IPS-NIHi7 (cell line): ENCODE results near the gene PEX14.

ENCODE experiments used
- DNase-seq: peaks from one replicate; pipeline ENCODE4 v3.0.0; 2012; ENCODE audit warnings: mixed read lengths; ENCODE audit errors: extremely low spot score

Gene PEX14

GRCh38 chr1:10540277-10541005 is 65.7 kb downstream of the PEX14 start:
- DNase-seq: no peak

- no peak for DNase-seq
Observed at GRCh38 chr1:10541286-10541685, 66.5 kb downstream of the PEX14 start.

- no peak for DNase-seq
Observed at GRCh38 chr1:10544239-10544638, 69.5 kb downstream of the PEX14 start.

DNA sequence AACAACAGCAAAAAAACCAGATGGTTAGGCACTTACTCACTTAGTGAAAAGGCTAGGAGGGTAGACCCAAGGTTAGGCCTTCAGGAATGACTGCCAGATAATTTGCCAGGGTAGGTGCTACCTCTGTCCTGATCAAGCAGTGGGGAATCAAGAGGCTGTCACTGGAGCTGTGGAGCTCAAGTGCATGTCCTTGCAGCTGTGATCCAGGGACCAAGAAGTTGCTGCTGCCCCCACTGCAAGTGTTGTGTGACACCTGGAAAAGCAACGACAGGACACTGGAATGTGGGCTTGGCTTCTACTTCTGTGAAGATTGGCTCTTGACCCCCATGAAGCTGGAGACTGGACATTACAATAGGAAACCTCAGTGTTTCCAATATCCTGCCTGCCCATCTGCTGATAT is 72.1 kb downstream of the PEX14 start:
- DNase-seq: no peak

DNA sequence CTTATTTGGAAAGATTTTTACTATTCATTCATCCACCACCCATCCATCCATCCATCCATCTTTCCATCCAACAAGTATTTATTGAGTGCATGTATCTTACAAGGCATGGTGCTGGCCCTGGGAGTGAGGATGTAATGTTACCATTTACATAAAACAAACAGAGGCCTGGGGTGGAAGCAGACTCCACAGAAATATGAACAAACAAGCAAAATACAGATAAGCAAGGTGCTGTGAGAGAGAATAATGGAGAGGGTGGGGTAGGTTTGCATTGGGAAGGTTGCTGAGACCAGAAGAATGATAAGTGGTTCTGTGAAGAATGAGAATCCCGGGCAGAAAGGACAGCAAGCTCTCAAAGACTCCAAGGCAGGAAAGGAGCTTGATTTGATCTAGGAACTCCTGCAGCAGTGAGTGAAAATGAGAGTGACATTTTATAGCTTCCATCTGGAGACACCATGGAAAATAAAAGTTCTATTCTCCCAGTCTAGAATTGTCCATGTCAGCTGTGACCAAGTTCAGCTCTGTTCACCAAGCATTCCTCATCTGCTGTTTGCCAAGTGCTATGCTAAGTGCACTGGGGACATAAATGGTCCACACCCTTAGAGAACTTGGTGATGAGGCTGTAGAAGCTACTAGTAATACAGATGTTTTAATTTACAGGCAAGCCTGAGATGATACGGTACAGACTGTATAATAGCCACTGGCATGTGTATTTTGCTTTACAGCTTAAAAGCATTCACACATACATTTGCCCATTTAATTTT is 75.3 kb downstream of the PEX14 start:
- no peak for DNase-seq

DNA sequence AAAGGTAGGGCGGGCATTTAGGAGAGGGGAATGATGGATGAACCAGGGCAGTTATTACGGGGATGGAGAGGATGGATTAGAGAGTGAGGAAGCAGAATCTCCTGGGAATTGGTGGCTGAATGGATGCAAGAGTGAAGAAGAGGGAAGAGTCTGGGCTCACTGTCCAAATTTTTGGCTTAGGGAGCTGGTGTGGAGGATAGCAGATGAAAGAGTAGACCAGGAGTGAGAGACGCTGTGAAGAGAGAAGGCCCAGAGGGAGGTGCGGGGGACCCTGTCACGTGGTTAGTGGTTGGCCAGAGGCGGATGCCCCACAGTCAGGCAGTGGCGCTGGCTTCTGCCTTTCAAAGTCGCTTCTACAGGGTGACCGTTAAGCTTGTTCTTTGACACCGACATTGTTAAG is 78.4 kb downstream of the PEX14 start:
- no peak for DNase-seq

DNA sequence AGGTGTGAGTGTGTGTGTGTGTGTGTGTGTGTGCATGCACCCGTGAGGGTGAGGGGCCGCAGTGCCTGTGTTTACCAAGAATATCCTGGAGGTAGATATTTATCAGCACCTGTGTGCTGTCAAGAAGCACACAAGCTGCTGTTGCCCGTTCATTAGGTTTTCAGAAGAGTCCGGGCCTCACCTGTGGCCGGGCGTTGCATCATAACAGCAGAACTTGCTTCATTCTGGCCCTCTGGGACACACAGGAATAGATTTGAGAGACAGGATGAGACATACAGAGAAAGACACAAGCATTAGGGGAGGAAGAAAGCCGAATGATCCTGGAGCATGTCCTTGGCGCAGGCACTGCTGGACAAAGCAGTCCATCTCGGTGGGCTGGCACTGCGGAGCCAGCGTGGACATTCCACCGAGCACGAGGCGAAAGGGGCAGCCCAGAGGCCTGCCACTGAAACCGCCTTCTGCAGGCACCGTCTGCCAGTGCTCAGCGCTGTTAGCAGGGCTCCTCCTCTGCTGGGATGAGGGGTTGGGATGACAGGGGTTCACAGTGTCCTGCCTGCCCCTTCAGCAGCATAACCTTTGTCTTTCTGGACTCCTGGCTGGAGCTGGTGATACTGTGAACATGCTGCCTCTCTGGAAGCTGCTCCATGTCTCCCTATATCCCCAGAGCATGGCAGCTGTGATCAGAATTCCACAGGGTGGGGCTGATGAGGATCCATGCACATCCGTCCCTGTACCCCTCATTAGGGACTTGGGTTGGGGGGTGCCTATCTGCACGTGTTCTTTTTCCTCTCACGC is 81.1 kb downstream of the PEX14 start:
- DNase-seq: no peak

DNA sequence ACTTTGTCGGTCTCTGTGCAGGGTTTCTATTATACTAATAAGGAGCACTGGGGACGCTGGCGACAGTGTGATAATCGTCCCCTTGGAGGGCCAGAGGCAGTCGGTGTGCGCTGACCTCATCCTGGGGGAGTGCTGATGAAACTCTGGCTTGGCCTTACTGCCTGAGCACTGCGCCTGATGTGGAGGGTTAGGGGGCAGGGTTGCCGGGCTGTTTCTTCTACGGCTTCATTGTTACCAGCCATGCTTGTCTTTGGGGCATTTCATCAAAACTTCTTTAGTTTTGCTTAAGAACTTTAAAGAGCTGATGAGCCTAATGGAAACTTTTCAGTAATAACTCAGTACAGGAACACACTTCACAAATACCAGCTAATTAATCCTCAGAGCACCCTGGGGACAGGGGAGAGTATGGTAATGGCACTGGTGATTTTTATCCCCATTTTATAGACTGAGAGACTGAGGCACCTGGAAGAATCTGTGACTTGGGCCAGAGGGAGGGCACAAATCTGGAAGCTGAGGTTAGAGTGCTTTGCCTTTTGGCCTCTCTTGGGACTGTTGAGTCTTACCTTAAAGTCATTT is 81.8 kb downstream of the PEX14 start:
- DNase-seq: no peak

DNA sequence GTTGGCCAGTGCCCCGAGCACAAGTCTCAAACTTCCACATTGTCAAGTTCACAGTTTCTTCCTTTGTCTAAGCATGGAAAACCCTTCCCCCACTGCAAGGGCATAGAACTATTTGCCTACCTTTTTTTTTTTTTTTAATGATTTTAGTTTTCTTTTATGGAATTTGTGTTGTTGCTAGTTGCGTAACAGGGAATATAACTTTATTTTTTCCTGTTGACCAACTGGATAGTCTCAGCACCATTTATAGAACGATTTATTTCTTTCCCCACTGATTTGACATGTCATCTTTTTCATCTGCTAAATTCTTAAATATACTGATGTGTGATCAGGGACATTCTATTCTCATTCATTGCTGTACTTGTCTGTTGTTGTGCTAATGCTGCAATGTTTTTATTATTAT is 83.0 kb downstream of the PEX14 start:
- no peak for DNase-seq

DNA sequence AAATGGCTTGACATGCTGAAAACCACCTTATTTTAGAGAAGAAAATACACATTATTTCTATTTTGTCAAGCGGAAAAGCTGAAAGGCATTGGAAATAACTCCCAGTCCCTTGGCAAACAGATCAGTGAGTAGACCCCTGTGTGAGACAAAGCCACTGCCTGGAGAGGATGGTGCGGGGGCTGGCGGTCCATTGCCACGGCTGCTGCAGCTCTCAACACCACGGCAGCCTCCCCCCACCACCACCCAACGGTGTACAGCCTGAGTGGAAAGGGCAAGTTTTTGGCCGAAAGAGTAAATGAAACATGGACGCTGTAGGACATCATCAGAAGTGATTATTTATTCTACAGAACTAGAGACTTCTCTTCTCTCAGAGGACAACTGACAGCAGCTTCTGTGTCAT is 84.6 kb downstream of the PEX14 start:
- no peak for DNase-seq

GRCh38 chr1:10561497-10561896 is 86.7 kb downstream of the PEX14 start:
- DNase-seq: no peak

GRCh38 chr1:10561955-10562354 is 87.2 kb downstream of the PEX14 start:
- no peak for DNase-seq

DNA sequence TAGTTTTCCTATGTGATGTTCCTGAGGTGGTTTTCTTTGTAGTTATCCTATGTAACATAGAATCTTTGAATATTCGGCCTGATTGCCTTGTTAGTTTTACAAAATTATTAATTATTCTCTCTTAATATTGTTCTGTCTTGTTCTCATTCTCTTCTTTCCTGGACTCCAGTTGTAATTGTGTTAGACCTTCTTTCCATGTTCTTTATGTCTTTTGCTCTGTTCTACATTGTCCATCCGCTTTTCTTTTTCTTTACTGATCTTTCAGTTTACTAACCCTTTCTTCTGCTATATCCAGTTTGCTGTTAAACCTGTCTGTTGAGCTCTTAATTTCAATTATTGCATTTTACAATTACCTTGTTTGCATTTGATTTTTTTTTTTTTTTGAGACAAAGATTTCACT is 89.3 kb downstream of the PEX14 start:
- no peak for DNase-seq

DNA sequence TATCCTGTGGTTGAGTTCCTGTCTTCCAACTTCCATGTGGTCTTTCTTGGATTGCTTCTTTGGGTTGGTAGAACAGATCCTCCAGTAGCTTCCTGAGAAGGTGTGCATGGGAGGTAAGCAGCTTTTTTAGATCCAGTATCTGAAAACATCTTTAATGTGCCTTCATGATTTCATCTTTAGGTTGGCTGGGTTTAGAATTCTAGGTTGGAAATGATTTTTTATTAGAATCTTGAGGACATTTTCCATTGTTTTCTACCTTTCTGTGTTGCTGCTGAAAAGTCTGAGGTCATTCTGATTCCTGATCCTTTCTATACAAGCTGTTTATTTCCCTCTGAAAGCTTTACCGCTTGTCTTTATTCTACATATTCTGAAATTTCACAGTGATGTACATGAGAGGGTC is 94.8 kb downstream of the PEX14 start:
- no peak for DNase-seq

- no peak for DNase-seq
Observed at GRCh38 chr1:10575616-10576015, 100.9 kb downstream of the PEX14 start.

DNA sequence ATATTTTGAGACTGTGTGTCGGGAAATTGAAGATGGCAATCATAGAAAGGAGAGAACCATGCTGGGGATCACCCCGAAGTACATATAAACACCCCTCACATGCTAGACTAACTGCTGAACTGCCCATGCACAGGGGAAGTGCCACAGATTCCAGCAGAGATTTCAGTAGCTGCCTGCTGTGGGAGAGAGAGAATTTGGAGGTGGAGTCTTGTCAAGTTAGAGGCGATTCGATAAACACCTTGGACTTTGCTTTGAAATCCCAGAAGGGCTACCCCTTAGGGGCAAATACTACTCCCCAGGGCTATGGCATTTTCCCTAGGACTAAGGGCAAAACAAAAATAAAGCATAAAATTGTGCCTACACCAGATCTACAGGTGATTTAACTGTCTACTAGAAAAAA is 103.3 kb downstream of the PEX14 start:
- DNase-seq: no peak

DNA sequence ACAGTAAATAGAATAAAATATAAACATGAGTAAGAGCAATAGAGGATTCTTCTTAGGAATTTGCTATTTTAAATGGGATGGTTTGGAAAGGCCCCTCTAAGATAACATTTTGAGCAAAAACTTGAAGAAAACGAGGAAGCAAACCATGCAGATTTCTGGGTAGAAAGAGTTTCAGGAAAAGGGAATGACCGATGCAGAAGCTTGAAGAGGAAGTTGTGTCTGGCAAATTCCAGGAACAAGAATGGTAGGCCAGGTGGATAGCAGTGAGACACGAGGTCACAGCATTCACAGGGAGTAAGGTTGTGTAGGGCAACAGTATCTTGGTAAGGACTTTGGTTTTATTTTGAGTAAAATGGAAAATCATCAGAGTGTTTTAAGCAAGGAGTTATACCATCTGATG is 108.9 kb downstream of the PEX14 start:
- DNase-seq: no peak

GRCh38 chr1:10585242-10585641 is 110.5 kb downstream of the PEX14 start:
- DNase-seq: no peak

- no peak for DNase-seq
Observed at GRCh38 chr1:10586125-10586524, 111.4 kb downstream of the PEX14 start.

DNA sequence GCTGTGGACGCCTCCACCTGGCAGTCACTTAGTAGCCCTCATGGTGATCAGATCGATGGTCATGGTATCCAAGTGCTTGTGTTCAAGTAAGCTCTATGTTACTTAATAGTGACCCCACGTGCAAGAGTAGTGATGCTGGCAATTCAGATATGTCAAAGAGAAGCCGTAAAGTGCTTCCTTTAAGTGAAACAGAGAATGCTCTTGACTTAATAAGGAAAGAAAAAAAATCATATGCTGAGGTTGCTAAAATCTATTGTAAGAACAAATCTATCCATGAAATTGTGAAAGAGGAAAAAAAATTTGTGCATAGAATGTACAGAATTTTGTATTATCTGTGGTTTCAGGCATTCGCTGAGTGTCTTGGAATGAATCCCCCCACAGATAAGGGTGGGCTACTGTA is 113.9 kb downstream of the PEX14 start:
- DNase-seq: no peak

GRCh38 chr1:10589074-10589473 is 114.3 kb downstream of the PEX14 start:
- DNase-seq: no peak

DNA sequence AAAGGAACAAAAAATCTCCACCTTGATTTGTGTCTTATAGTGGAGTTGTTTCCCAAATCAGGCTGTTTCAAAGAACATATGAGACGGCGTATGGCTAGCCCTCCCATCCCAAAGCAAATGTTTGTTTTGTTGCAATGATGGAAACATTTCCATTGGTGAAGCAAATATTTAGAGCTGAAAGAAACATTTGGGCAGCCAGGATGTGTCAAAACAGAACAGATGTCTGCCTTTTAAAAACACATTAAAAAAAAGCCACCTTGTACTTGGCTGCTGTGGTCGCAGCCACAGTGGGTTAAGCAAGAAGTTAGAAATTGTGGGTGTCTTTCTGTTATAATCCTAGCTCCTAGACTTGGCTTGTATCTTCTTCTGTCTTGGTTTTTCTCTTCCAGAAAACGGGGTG is 116.3 kb downstream of the PEX14 start:
- no peak for DNase-seq
